OCI-LY1 (cell line): ENCODE measurements around the gene RNF150.

ENCODE experiments used
- EZH2 ChIP-seq: fragments of 200-600 bp; sonication (generic), shearing (Covaris generic); IDR thresholded peaks from 2 replicates; pipeline ENCODE4 v1.8.0; 2017; ENCODE audit warnings: borderline replicate concordance, mixed run types, mild to moderate bottlenecking, antibody characterized with exemption, low read length, moderate library complexity, mixed read lengths
- TF ChIP-seq, protein P1 (sequence below): fragments of 200-600 bp; sonication (generic), shearing (Covaris generic); IDR thresholded peaks from 2 replicates; pipeline ENCODE4 v1.5.1; 2017; ENCODE audit warnings: mild to moderate bottlenecking, antibody characterized with exemption, low read length, moderate library complexity, mixed read lengths

DNA sequence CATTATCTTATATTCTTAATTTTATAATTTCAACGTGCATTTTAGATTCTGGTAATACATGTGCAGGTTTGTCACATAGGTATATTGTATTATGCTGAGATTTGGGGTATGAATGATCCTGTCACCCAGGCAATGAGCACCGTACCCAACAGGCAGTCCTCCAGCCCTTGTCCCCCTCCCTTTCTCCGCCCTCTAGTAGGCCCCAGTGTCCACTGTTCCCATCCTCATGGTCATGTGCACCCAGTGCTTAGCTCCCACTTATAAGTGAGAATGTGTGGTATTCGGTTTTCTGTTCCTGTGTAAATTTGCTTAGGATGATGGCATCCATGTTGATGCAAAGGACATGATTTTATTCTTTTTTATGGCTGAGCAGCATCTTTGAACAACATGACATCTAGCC is 70.6 kb downstream of the RNF150 start:
- no peak for TF ChIP-seq EZH2
- TF ChIP-seq, protein P1, sequence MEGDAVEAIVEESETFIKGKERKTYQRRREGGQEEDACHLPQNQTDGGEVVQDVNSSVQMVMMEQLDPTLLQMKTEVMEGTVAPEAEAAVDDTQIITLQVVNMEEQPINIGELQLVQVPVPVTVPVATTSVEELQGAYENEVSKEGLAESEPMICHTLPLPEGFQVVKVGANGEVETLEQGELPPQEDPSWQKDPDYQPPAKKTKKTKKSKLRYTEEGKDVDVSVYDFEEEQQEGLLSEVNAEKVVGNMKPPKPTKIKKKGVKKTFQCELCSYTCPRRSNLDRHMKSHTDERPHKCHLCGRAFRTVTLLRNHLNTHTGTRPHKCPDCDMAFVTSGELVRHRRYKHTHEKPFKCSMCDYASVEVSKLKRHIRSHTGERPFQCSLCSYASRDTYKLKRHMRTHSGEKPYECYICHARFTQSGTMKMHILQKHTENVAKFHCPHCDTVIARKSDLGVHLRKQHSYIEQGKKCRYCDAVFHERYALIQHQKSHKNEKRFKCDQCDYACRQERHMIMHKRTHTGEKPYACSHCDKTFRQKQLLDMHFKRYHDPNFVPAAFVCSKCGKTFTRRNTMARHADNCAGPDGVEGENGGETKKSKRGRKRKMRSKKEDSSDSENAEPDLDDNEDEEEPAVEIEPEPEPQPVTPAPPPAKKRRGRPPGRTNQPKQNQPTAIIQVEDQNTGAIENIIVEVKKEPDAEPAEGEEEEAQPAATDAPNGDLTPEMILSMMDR = no peak
